ENCODE data around the gene NR3C2.

NR3C2 gene

GRCh38 chr4:148238811-148239493, 203.3 kb downstream of the NR3C2 start:
- no peak for TF ChIP-seq EZH2 (IDR thresholded peaks at IDR 0.05)
- TF ChIP-seq FOXP2 (optimal IDR thresholded peaks at IDR 0.05; ENCODE audit: control extremely low read depth, extremely low read length, insufficient read depth): no peak
- TF ChIP-seq POLR2AphosphoS5 (IDR thresholded peaks at IDR 0.05; ENCODE audit: borderline replicate concordance, low read depth, low read length): no peak
- no peak overlapping the region for H3K27ac ChIP-seq
- no peak for DNase-seq (ENCODE audit: low read depth, low spot score)
- H3K9me3 ChIP-seq (ENCODE audit: low read depth, low read length): no peaks in the 10 kb centered on the region
- no peak overlapping the region for H3K9ac ChIP-seq (ENCODE audit: insufficient read length)
- no peak overlapping the region for H3K4me3 ChIP-seq
- H3K36me3 ChIP-seq (ENCODE audit: insufficient read depth, low read length): no peaks in the 10 kb centered on the region

GRCh38 chr4:148238086-148238485, 204.1 kb downstream of the NR3C2 start:
- Histone ChIP-seq H3K9ac (ENCODE audit: insufficient read length) (no peak overlapping the region), H3K9me3 (ENCODE audit: low read depth, low read length) (no peaks in the 10 kb centered on the region), H3K27ac (no peak overlapping the region), H3K4me3 (no peak overlapping the region), H3K36me3 (ENCODE audit: insufficient read depth, low read length) (no peaks in the 10 kb centered on the region)
- TF ChIP-seq EZH2 (IDR thresholded peaks at IDR 0.05) (no peak), FOXP2 (optimal IDR thresholded peaks at IDR 0.05; ENCODE audit: control extremely low read depth, extremely low read length, insufficient read depth) (no peak), POLR2AphosphoS5 (IDR thresholded peaks at IDR 0.05; ENCODE audit: borderline replicate concordance, low read depth, low read length) (no peak)
- DNase-seq (ENCODE audit: low read depth, low spot score): no peak

GRCh38 chr4:148235809-148236208, 206.4 kb downstream of the NR3C2 start:
- TF ChIP-seq POLR2AphosphoS5 (IDR thresholded peaks at IDR 0.05; ENCODE audit: borderline replicate concordance, low read depth, low read length) (no peak), FOXP2 (optimal IDR thresholded peaks at IDR 0.05; ENCODE audit: control extremely low read depth, extremely low read length, insufficient read depth) (no peak), EZH2 (IDR thresholded peaks at IDR 0.05) (no peak)
- H3K36me3 ChIP-seq (ENCODE audit: insufficient read depth, low read length): no peaks in the 10 kb centered on the region
- no peak for DNase-seq (ENCODE audit: low read depth, low spot score)
- no peak overlapping the region for H3K9ac ChIP-seq (ENCODE audit: insufficient read length)
- no peak overlapping the region for H3K4me3 ChIP-seq
- no peak overlapping the region for H3K27ac ChIP-seq
- H3K9me3 ChIP-seq (ENCODE audit: low read depth, low read length): no peaks in the 10 kb centered on the region

GRCh38 chr4:148229798-148230197, 212.4 kb downstream of the NR3C2 start:
- Histone ChIP-seq H3K27ac (no peak overlapping the region), H3K9ac (ENCODE audit: insufficient read length) (no peak overlapping the region), H3K36me3 (ENCODE audit: insufficient read depth, low read length) (no peaks in the 10 kb centered on the region), H3K4me3 (no peak overlapping the region), H3K9me3 (ENCODE audit: low read depth, low read length) (no peaks in the 10 kb centered on the region)
- DNase-seq (ENCODE audit: low read depth, low spot score): no peak
- TF ChIP-seq EZH2 (IDR thresholded peaks at IDR 0.05): no peak
- TF ChIP-seq FOXP2 (optimal IDR thresholded peaks at IDR 0.05; ENCODE audit: control extremely low read depth, extremely low read length, insufficient read depth): no peak
- TF ChIP-seq POLR2AphosphoS5 (IDR thresholded peaks at IDR 0.05; ENCODE audit: borderline replicate concordance, low read depth, low read length): no peak

DNA sequence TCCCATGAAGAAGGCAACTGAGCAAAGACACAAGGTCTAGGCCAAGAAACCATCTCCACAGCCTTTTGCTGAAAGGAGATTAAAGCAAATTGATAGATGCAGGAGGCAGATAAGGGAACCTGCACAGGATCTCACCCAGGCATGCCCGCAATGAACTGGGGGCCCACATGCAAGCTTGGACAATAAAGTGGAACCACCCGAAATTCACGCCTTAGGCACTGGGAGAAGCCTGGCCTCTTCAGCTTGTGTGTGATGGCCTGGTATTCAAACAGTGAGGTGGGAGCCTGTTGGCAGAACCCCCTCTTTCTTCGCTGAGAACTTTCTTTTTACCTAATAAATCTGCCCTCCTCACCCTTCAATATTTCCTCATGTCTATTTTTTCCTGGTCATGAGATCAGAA, 213.2 kb downstream of the NR3C2 start:
- no peaks in the 10 kb centered on the region for H3K9me3 ChIP-seq (ENCODE audit: low read depth, low read length)
- H3K36me3 ChIP-seq (ENCODE audit: insufficient read depth, low read length): no peaks in the 10 kb centered on the region
- DNase-seq (ENCODE audit: low read depth, low spot score): no peak
- H3K4me3 ChIP-seq: no peak overlapping the region
- H3K9ac ChIP-seq (ENCODE audit: insufficient read length): no peak overlapping the region
- H3K27ac ChIP-seq: no peak overlapping the region
- TF ChIP-seq FOXP2 (optimal IDR thresholded peaks at IDR 0.05; ENCODE audit: control extremely low read depth, extremely low read length, insufficient read depth) (no peak), EZH2 (IDR thresholded peaks at IDR 0.05) (no peak), POLR2AphosphoS5 (IDR thresholded peaks at IDR 0.05; ENCODE audit: borderline replicate concordance, low read depth, low read length) (no peak)

DNA sequence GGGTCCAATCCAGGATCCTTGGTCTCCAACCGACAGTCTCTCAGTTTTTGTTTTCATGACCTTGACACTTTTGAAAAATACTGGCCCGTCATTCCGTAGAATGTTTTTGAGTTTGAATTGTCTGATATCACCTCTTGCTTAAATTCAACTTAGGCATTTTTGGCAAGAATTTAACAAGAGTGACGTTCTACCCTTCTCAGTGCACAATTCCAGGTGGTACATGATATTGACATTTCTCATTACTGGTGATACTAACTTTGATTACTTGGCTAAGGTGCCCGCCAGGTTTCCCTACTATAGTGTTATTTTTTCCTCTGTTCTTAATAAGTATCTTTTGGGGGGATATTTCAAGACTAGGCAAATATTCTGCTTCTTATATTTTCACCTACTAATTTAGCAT, 215.1 kb downstream of the NR3C2 start:
- no peak overlapping the region for H3K4me3 ChIP-seq
- no peak overlapping the region for H3K27ac ChIP-seq
- no peaks in the 10 kb centered on the region for H3K9me3 ChIP-seq (ENCODE audit: low read depth, low read length)
- no peak for DNase-seq (ENCODE audit: low read depth, low spot score)
- no peaks in the 10 kb centered on the region for H3K36me3 ChIP-seq (ENCODE audit: insufficient read depth, low read length)
- TF ChIP-seq POLR2AphosphoS5 (IDR thresholded peaks at IDR 0.05; ENCODE audit: borderline replicate concordance, low read depth, low read length) (no peak), EZH2 (IDR thresholded peaks at IDR 0.05) (no peak), FOXP2 (optimal IDR thresholded peaks at IDR 0.05; ENCODE audit: control extremely low read depth, extremely low read length, insufficient read depth) (no peak)
- no peak overlapping the region for H3K9ac ChIP-seq (ENCODE audit: insufficient read length)

- Histone ChIP-seq H3K27ac (no peak overlapping the region), H3K36me3 (ENCODE audit: insufficient read depth, low read length) (no peaks in the 10 kb centered on the region), H3K4me3 (no peak overlapping the region), H3K9ac (ENCODE audit: insufficient read length) (no peak overlapping the region), H3K9me3 (ENCODE audit: low read depth, low read length) (no peaks in the 10 kb centered on the region)
- TF ChIP-seq EZH2 (IDR thresholded peaks at IDR 0.05): no peak
- no peak for TF ChIP-seq FOXP2 (optimal IDR thresholded peaks at IDR 0.05; ENCODE audit: control extremely low read depth, extremely low read length, insufficient read depth)
- TF ChIP-seq POLR2AphosphoS5 (IDR thresholded peaks at IDR 0.05; ENCODE audit: borderline replicate concordance, low read depth, low read length): no peak
- DNase-seq (ENCODE audit: low read depth, low spot score): no peak
Measured at GRCh38 chr4:148226341-148226740, 215.9 kb downstream of the NR3C2 start.

DNA sequence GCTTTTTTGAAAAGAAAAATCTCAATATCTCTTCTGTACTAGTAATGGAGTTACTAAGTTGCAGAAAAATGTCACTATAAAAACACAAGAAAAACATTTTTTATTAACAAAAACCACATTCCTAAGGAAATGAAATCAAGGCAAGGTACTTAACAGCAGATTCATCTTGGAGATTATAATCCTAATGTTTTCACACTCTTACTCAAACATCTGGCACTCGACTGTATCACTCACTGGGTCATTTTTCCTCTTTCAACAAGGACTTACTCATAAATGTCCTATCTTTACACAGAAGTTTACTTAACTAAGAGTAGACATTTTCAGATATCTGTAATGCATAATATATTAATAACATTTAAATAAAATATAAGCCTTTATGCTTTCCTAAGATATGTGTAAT, 216.6 kb downstream of the NR3C2 start:
- H3K9ac ChIP-seq (ENCODE audit: insufficient read length): no peak overlapping the region
- no peak overlapping the region for H3K4me3 ChIP-seq
- H3K9me3 ChIP-seq (ENCODE audit: low read depth, low read length): no peaks in the 10 kb centered on the region
- no peaks in the 10 kb centered on the region for H3K36me3 ChIP-seq (ENCODE audit: insufficient read depth, low read length)
- no peak for DNase-seq (ENCODE audit: low read depth, low spot score)
- TF ChIP-seq FOXP2 (optimal IDR thresholded peaks at IDR 0.05; ENCODE audit: control extremely low read depth, extremely low read length, insufficient read depth): no peak
- no peak for TF ChIP-seq POLR2AphosphoS5 (IDR thresholded peaks at IDR 0.05; ENCODE audit: borderline replicate concordance, low read depth, low read length)
- no peak for TF ChIP-seq EZH2 (IDR thresholded peaks at IDR 0.05)
- no peak overlapping the region for H3K27ac ChIP-seq

GRCh38 chr4:148224476-148224875, 217.7 kb downstream of the NR3C2 start:
- Histone ChIP-seq H3K36me3 (ENCODE audit: insufficient read depth, low read length) (no peaks in the 10 kb centered on the region), H3K27ac (no peak overlapping the region), H3K9me3 (ENCODE audit: low read depth, low read length) (no peaks in the 10 kb centered on the region), H3K9ac (ENCODE audit: insufficient read length) (no peak overlapping the region), H3K4me3 (no peak overlapping the region)
- TF ChIP-seq POLR2AphosphoS5 (IDR thresholded peaks at IDR 0.05; ENCODE audit: borderline replicate concordance, low read depth, low read length) (no peak), EZH2 (IDR thresholded peaks at IDR 0.05) (no peak), FOXP2 (optimal IDR thresholded peaks at IDR 0.05; ENCODE audit: control extremely low read depth, extremely low read length, insufficient read depth) (no peak)
- DNase-seq (ENCODE audit: low read depth, low spot score): no peak
